Smooth muscle cell (in vitro differentiated cells): ENCODE measurements around the gene GPR4. TPM values are rescaled to one million over a fixed set of nuclear protein-coding genes. Genes with fewer than 3 reads are reported as not detected.
A peak's percentile ranks its signal among the peaks of the same experiment; 100 is the strongest.

Experiments used
- DNase-seq: peaks from one replicate; lab custom pipeline; 2025; ENCODE audit not compliant: unreplicated experiment; lab: John Stamatoyannopoulos, UW
- H2AFZ ChIP-seq: fragments of 200-600 bp; sonication (generic); 2 replicates; pipeline ENCODE4 v1.6.0; 2016; ENCODE audit warnings: antibody characterized with exemption, low read depth, mild to moderate bottlenecking
- H3F3A ChIP-seq: fragments of 200-600 bp; sonication (generic); 2 replicates; pipeline ENCODE4 v1.6.0; 2017; ENCODE audit warnings: antibody characterized with exemption, low read depth
- H3K27ac ChIP-seq: fragments of 200-600 bp; sonication (generic); 2 replicates; pipeline ENCODE4 v1.5.1; 2016; ENCODE audit warnings: low read depth, mild to moderate bottlenecking
- H3K27me3 ChIP-seq: fragments of 200-600 bp; sonication (generic); 2 replicates; pipeline ENCODE4 v1.6.1; 2016; ENCODE audit warnings: low read depth, mild to moderate bottlenecking
- H3K36me3 ChIP-seq: fragments of 200-600 bp; sonication (generic); 2 replicates; pipeline ENCODE4 v1.5.1; 2016; ENCODE audit warnings: low read depth
- H3K4me1 ChIP-seq: fragments of 200-600 bp; sonication (generic); 2 replicates; pipeline ENCODE4 v1.5.1; 2016; ENCODE audit warnings: low read depth
- H3K4me2 ChIP-seq: fragments of 200-600 bp; sonication (generic); 2 replicates; pipeline ENCODE4 v1.6.0; 2016; ENCODE audit warnings: mild to moderate bottlenecking
- H3K4me3 ChIP-seq: fragments of 200-600 bp; sonication (generic); 2 replicates; pipeline ENCODE4 v1.5.1; 2016; ENCODE audit warnings: mild to moderate bottlenecking
- H3K79me2 ChIP-seq: fragments of 200-600 bp; sonication (generic); 2 replicates; pipeline ENCODE4 v1.6.0; 2016; ENCODE audit warnings: low read depth, mild to moderate bottlenecking
- H3K9ac ChIP-seq: fragments of 200-600 bp; sonication (generic); 2 replicates; pipeline ENCODE4 v1.6.0; 2016; ENCODE audit warnings: low read depth
- H3K9me3 ChIP-seq: fragments of 200-600 bp; sonication (generic); replicated peaks from 2 replicates; pipeline ENCODE4 v1.5.1; 2016; ENCODE audit warnings: low read depth
- H4K20me1 ChIP-seq: fragments of 200-600 bp; sonication (generic); 2 replicates; pipeline ENCODE4 v1.6.0; 2016; ENCODE audit warnings: low read depth
- WGBS: methylation state at CpG from one replicate; pipeline ENCODE4 v1.1.7; 2016; ENCODE audit warnings: low lambda C conversion rate; 5-methylcytosine and 5-hydroxymethylcytosine counted together
- polyA plus RNA-seq: library from polyadenylated mRNA; unstranded; fragments of >200 nt; fragmentation: Nextera tagmentation; extraction: Ambion mirVana; gene quantifications from 2 replicates; pipeline ENCODE4 v1.2.1, GENCODE V29; 2016
- total RNA-seq: library from RNA; depleted of rRNA; stranded (reverse); fragments of >200 nt; gene quantifications from 2 replicates; pipeline ENCODE4 v1.2.3, GENCODE V29; 2014
- TF ChIP-seq, protein P1 (sequence below): fragments of 200-600 bp; sonication (generic); IDR thresholded peaks from 2 replicates; pipeline ENCODE4 v1.5.1; 2017; ENCODE audit warnings: borderline replicate concordance, mild to moderate bottlenecking, antibody characterized with exemption; ENCODE audit not compliant: insufficient read depth, poor library complexity, severe bottlenecking

The GPR4 gene
- total and polyA plus RNA-seq, 2 experiments from 2014 or later, result not detected

DNA sequence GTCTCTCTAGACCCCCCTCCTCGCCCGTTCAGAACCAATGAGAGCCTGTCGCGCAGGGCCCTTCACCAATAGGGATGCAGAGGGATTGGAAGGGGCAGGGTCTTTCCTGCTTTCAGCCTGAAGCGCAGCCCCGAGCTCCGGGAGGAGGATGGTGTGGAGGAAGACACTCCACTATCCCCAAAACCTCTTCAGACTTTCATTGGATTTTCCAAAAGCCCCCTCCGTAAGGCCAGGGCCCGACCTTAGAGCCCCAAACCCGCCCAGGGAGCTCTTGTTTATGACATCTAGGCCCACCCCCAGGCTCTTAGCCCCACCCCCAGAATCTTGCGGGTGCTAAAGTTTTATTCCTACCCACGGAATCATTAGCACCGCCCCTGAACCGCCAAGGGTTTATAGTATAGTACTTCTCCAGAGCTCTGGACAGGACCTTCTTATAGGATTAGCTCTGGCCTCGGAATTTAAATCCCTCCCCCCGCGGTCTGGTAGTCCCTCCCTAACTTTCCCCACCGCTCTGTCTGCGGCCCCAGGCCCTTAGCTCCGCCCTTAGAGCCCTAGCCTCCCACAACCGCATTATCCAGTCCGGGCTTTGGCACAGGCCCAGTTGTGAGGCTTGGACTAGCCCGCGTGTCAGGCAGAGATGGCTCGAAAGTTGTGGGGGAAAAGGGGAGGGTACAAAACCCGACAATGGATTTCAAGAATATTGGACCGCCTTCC is 43.8 kb upstream of the GPR4 start:
- peak overlapping the region; percentile 32 for H3K27ac ChIP-seq
- H3K4me1 ChIP-seq, result peaks cover 5% of the 10 kb centered on the region
- peak overlapping the region; percentile 71 for H3K4me2 ChIP-seq
- DNase-seq, result peak; percentile 90
- H3K36me3 ChIP-seq, result no peaks in the 10 kb centered on the region
- no peaks in the 10 kb centered on the region for H4K20me1 ChIP-seq
- no peaks in the 10 kb centered on the region for H3K27me3 ChIP-seq
- TF ChIP-seq, protein P1, sequence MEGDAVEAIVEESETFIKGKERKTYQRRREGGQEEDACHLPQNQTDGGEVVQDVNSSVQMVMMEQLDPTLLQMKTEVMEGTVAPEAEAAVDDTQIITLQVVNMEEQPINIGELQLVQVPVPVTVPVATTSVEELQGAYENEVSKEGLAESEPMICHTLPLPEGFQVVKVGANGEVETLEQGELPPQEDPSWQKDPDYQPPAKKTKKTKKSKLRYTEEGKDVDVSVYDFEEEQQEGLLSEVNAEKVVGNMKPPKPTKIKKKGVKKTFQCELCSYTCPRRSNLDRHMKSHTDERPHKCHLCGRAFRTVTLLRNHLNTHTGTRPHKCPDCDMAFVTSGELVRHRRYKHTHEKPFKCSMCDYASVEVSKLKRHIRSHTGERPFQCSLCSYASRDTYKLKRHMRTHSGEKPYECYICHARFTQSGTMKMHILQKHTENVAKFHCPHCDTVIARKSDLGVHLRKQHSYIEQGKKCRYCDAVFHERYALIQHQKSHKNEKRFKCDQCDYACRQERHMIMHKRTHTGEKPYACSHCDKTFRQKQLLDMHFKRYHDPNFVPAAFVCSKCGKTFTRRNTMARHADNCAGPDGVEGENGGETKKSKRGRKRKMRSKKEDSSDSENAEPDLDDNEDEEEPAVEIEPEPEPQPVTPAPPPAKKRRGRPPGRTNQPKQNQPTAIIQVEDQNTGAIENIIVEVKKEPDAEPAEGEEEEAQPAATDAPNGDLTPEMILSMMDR, result no peak
- 4% methylated on average over 25 of the region's 27 CpGs for WGBS
- H3K9ac ChIP-seq, result no peak overlapping the region
- H3K9me3 ChIP-seq, result no peaks in the 10 kb centered on the region
- no peak overlapping the region for H2AFZ ChIP-seq
- no peaks in the 10 kb centered on the region for H3K79me2 ChIP-seq
- H3K4me3 ChIP-seq, result peak overlapping the region; percentile 42
- peaks cover 24% of the 10 kb centered on the region for H3F3A ChIP-seq

DNA sequence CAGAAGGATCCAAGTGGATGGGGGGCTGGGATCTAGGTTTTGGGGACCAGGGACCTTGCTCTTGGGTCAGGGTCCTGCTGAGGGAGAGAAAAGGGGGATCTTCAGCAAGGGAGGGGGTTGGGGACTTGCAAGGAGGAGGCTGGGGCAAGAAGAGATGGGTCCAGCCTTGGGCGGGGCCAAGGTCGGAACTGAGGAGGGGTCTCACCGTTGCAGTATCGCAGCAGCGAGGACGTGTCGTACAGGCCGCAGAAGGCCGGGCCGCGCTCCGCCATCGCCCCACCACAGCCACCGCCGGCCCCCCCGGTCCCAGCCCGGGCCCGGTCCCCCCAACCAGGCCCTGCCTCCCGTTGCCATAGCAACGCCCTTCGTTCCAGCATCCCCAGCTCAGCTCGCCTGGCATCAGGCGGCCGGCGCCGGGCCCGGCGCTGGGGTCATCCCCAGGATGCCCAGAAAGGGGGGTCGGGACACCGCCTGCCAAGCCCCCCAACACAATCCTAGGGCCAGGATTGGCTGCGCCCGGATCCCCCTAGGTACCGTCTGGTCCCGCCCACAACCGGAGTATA is 43.1 kb upstream of the GPR4 start:
- Histone ChIP-seq H3K27ac (peak overlapping the region; percentile 32), H3F3A (peaks cover 29% of the 10 kb centered on the region), H3K9me3 (no peaks in the 10 kb centered on the region), H4K20me1 (no peaks in the 10 kb centered on the region), H3K36me3 (no peaks in the 10 kb centered on the region), H3K4me2 (peak overlapping the region; percentile 71), H3K9ac (no peak overlapping the region), H2AFZ (no peak overlapping the region), H3K79me2 (no peaks in the 10 kb centered on the region), H3K4me1 (peaks cover 5% of the 10 kb centered on the region), H3K27me3 (no peaks in the 10 kb centered on the region), H3K4me3 (peak overlapping the region; percentile 42)
- WGBS, result 20% methylated on average over 10 of the region's 35 CpGs
- no peak for DNase-seq
- TF ChIP-seq, protein P1, result no peak

DNA sequence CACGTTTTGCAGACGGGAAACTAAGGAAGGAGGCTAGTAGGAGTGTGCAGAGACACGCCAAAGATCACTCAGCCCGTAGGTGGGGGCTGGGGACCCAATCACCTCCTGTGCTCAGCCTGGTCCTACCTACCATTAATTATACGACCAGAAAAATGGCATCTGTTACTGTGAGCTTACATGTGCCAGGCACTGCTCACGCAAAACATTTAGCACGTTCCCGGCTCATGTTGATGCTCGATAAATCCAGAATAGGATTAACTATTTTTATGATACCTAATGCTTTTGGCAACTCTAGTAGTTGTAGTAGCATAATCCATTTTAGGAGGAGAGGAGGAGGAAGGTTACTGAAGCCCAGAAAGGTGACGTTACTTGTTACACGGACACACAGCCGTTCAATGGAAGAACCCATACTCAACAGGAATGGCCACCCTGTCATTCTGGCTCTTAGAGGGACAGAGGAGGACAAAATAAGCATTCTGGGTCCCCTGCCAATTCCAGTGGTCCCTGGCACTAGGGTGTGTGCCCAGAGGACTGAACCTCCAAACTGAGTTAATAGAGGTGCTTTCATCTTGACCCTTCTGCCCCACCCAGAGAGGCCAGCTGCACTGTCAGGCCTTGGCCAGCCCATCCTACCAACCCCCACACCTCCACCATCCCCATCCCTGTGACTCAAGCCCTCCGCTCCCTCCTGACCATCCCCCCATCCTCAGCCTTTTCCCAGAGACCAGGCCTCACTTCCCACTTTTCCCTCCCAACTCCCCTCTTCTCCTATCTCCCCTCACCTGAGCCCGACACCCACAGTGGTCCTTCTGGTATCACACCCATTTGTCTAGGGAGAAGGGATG is 42.1 kb upstream of the GPR4 start:
- H3K27ac ChIP-seq, result no peak overlapping the region
- TF ChIP-seq, protein P1, result no peak
- 54% methylated on average over 14 of the region's 14 CpGs for WGBS

More for the DNA sequence above, 42.1 kb upstream of the GPR4 start:
- no peaks in the 10 kb centered on the region for H3K79me2 ChIP-seq
- no peak overlapping the region for H3K9ac ChIP-seq
- H3K4me1 ChIP-seq, result peaks cover 5% of the 10 kb centered on the region
- DNase-seq, result no peak
- H2AFZ ChIP-seq, result peak overlapping the region; percentile 40
- H4K20me1 ChIP-seq, result no peaks in the 10 kb centered on the region
- peaks cover 37% of the 10 kb centered on the region for H3F3A ChIP-seq
- no peaks in the 10 kb centered on the region for H3K9me3 ChIP-seq
- H3K4me2 ChIP-seq, result peak overlapping the region; percentile 64
- no peak overlapping the region for H3K4me3 ChIP-seq
- H3K36me3 ChIP-seq, result no peaks in the 10 kb centered on the region
- H3K27me3 ChIP-seq, result no peaks in the 10 kb centered on the region
